Amniotic stem cell (primary cell): Measurements from ENCODE around the gene RPS6KA3.
"Not testable (repeated sequence)": the region's sequence is repeated elsewhere in the genome, so short reads cannot be mapped to it uniquely, and the experiment has no call there.

Experiments
- DNase-seq: peaks from one replicate; lab custom pipeline; 2025; lab: John Stamatoyannopoulos, UW

RPS6KA3 gene

DNA sequence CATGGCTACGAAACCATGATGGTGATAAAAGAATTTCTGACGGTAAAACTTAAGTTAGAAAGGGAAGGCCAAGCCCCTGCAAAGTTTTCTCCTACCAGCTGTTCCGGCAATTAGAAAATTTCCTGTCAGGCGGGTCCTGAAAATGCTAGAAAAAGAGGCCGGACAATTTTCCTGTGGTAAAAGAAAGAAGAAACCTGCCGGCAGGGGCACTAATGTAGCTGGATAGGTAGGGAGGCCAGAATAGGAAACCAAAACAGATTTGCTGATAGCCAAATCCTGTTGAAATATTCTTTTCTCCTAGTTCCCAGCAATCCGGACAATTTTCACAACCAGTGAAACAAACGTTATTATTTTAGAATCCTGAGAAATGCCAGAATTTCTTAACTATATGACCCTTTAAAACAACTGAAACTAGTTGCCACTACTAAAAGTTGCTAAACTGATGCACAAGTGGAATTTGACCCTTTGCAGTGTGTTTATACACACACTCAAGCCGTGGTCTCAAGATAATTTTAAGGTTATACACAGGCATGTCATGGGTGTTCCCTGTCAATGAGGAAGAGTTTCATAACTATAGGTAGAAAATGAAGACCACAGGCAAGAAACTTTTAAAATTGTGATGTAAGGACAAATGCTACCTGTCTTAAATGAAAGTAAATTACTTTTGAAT is 47.7 kb downstream of the RPS6KA3 start:
- DNase-seq, result no peak

DNA sequence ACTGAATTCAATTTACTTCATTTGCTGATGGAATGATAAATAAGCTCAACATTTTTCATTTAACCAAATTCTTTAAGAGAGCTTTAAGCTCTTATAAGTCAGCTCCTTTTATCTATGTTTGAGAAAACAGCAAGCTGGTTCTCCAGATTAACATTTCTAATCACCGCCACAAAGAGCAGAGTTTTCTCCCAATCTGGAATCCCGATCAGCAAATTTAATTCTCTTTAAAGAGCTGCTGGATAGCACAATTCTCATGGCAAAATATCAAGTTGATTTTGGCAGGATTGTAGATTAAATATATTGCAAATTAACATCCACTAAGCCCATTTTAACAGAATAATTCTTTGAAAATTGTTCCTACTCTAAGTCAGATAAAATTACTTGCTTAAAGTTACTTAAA is 48.8 kb downstream of the RPS6KA3 start:
- no peak for DNase-seq

DNA sequence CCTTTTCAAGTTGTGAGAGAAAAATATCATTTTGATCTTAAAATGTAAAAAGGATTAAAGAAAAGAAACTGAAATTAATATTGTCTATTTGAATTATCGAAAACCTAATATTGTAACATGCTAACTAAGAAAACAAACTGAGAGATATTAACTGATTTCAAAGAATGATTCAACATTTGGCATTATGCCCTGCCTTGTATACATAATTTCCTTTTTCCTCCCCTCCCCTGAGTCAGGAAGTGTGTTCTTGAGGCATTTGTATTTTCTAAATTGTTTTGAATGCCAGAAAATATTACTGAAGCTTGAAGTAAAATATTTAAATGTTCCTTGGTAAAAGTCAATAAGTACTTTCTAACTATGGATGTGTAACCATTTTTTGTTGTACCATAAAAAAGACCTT is 49.4 kb downstream of the RPS6KA3 start:
- DNase-seq, result peak; percentile 0

DNA sequence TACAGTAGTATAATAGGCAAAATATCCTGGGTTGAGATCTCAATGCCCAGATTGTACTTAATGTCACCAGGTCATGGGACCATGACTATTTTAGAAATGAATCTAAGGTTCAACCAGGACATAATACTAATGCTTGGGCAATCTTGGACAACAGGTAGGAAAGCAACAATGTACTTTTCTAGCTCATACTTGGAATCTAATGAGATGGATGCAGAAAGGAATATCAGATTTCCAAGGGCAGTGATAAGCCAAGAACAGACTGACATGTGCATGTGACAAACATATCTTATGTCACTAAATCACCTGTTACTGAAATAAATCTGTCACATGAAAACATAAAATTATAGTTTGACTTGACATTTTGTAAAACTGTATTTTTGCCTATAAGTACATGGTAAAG is 51.1 kb downstream of the RPS6KA3 start:
- DNase-seq, result no peak

DNA sequence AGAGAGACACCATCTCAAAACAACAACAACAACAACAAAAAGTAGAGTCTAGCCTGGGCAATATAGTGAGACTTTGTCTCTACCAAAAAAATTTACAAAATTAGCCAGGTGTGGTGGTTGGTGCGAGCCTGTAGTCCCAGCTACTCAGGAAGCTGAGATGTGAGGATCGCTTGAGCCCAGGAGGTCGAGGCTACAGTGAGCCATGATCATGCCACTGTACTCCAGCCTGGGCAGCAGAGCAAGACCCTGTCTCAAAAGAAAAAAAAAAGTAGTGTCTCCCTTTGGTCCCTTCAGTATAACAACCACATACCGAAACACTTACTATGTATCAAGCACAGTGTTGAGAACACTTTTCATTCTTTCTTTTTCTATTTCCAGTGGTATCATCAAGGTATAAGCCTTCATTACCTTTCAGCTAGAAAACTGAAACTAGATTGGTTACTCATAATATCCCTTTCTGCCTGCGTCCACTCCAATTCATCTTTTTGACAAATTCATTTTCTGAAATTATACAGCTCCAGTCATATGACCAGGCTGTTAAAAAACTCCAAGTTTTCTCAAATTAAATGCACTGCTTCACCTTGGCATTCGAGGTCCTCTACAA is 54.1 kb downstream of the RPS6KA3 start:
- no peak for DNase-seq

DNA sequence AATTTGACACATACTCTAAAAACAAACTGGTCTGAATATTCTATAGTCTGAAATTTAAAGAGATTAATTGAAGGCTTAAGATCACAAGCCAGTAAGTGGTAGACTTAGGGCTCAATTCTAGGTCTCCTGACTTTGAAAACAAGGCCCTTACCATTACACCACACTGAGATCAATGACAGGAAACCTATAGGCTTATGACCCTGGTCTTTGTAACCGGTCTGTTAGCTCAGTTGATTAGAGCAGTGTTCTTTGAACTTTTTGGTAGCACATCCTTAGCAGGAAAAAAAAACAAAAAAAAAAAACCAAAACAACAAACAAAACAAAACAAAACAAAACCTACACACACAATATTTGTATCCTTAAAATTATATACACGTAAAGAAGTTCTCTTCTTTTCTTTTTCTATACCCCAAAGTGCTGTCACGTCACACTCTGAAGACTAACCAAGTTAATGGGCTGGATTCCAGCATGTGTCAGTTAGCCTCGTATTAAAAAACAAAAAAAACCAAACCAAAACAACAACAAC is 55.4 kb downstream of the RPS6KA3 start:
- DNase-seq, result no peak

DNA sequence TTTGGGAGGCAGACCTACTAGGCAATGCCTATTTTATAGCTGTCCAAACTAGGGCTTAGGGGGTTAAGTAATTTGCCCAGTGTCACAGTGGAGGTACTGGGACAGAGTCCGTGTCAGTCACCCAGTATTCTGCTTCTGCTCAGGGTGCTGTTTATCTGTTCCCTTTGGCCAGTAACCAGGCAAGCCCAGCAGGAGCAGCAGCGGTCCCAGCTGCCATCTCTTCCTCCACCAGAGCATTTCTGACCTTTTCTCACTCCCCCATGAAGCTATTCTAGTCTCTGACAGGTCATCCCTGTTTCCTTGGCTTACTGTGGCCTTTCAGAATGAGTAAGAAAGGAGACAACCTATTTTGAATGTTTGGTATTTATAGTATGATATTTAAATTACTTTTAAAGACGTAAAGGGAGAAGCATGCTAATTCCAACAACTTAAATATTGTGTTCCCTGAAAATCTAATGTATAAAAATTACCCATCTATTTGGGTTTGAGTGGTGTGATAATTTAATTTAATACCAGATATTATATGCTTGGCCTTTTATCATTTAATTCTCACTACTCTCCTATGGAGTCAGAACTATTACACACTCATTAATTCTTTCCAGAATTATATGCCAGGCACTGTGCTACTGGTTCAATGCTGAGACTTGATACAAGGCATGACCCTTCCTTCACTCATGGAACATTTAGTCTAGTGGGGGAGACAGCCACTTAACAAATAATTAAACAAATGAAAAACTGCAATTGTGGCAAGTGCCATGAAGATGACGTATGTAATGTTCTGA is 60.6 kb downstream of the RPS6KA3 start:
- DNase-seq, result no peak

DNA sequence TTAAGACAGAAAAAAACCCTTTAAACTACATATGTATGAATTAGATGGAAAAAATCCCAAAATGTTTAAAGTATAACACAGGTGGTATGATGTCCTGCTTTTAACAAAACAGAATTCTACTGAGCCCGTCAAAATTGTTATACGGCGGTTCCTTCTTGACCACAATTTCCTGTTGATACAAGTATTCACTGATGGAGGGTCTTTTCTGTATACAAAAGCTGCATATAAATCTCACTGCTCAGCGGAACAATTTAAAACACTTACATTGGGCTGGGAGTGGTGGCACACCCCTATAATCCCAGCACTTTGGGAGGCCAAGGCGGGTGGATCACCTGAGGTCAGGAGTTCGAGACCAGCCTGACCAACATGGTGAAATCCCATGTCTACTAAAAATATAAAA is 62.4 kb downstream of the RPS6KA3 start:
- no peak for DNase-seq

DNA sequence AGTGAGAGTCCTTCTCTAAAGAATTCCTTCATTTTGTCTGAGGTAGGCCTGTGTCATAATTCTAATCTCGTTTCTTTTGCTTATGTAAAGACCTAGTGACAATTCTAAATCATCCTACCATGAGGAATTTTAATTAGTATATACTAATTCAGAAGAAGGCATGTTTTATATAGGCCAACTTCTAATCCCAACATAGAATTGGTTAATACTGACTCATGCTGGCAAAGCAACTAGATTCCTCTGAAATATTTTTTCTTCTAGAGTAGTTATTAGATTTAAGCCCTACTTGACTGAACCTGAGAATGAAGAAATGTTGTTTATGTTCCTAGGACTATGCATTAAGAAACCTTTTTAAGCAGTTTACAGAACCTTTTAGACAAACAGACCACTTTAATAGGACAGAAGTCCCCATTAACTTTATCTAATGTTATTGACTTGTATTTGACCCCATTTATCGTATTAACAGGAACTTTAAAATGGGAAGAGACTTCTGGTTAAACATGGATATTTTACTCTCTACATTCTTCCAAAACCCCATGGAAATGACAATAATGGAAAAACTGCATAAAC is 69.0 kb downstream of the RPS6KA3 start:
- peak; percentile 0 for DNase-seq

DNA sequence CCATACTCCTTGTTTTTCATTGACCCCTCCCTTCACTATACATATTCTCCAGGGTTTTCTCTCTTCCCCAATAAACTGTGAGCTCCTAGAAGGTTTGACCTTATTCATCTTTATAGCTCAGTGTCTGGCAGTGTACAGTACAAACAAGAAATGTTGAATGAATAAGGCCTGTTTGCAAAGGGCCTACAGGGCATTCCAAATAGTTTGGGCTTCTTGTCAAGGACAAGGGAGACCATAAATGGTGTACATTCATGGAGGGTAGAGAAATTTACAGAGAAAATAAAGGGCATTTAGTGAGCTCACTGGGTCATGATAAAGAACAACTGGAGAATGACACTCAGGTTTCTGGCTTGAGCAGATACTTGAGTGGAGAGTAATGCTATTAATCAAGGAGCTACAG is 77.5 kb downstream of the RPS6KA3 start:
- no peak for DNase-seq

DNA sequence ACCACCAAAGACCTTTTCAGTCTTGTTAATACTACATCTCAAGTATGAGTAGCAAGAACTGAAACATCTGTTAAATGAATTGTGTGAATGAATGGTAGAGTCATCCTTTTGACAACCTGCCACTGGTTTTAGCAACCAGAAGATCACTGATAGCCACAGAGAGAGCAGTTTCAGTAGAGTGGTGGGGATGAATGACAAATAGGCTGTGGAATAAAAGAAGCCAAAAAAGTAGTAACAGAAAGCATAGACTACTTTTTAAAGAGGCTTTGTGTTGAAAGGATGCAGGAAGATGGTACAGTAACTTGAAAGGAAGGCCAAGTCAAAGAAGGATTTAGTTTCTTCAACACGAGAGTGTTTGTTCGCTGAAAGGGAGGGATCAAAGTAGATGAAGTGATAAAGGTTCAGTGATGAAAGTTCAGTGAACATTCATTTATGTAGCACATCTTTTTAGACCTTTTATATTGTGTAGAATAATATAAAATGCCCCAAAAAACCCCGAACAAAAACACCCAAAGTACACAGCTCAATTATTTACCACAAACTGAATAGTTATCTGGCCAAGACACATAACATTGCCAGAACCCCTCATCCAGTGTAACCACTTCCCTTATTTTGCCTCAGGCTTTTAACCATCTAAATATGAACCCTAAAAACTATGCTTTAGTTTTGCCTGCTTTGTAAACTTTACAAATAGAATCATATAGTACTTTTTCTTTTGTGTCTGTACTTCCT is 84.9 kb downstream of the RPS6KA3 start:
- DNase-seq, result no peak

DNA sequence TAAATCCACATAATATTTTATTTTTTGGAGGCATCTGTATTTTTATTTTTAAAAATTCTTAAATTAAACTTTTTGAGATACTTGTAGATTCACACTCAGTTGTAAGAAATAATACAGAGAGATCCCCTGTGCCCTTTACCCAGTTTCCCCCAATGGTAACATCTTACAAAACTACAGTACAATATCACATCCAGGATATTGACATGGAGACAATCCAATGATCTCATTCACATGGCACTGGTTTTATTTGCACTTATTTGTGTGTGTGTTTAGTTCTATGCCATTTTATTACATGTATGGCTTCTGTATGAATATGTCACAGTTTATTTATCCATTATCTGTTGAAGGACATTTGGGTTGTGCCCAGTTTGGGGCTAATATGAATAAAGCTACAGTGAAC is 89.6 kb downstream of the RPS6KA3 start:
- no peak for DNase-seq

DNA sequence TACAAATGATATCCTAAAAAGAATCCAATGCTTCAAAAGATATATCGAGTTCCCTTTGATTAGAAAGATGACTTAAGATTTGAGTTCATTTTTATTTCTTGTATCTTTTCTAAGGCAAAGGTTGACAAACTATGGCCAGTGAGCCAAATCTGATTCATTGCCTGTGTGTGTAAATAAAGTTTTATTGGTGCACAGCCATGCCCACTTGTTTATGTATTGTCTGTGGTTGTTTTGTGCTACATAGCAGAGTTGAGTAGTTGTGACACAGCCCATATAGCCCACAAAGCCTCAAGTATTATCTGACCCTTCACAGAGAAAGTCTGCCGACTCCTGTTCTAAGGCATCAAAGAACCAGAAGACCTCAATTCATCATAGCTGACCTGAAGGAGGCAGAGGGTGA is 92.9 kb downstream of the RPS6KA3 start:
- no peak for DNase-seq

DNA sequence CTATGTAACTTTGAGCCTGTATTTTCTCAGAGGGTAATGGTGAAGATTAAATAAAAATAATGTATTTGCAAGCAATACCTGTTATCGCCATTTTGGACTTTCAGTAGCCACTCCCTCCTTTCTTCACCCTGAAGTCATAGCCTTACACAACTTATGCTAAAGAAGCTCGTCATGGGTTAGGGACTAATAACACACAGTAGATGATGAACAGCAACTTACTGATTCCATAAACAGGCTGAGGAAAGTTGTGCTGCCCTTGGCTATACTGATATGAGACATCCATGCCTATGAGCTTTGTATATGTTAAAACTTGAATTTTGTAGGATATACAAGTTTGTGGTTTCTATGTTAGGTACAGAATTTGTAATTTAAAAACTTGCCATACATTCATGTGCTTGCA is 93.4 kb downstream of the RPS6KA3 start:
- DNase-seq, result no peak

DNA sequence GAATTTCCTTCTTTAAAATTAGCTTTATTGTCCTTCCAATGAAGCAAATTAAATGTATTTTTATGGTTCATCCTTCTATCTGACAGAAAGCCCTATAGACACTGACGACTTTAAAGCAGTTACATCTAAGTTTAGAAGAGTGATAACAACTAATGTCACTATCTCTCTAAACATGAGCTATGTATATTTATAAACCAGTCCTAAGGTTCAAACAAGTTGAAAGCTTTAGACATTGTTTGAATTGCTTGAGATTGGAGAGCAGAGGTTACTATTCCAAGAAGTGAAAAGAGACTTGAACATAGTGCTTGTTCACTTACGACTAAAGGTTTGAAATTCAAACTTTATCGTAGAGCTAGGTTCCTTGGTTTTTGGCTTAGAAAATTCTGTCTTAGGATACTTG is 94.8 kb downstream of the RPS6KA3 start:
- no peak for DNase-seq

DNA sequence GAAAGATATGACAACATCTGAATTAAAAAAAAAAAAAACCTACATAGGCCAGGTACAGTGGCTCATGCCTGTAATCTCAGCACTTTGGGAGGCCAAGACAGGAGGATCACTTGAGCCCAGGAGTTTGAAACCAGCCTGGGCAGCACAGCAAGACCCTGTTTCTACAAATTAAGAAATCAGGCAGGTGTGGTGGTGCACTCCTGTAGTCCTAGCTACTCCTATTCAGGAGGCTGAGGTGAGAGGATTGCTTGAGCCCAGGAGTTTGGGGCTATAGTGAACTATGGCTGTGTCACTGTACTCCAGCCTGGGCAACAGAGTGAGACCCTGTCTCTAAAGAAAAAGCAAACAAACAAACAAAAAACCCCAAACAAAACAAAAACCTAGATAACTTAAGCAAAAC is 104.2 kb downstream of the RPS6KA3 start:
- not testable (repeated sequence) for DNase-seq

DNA sequence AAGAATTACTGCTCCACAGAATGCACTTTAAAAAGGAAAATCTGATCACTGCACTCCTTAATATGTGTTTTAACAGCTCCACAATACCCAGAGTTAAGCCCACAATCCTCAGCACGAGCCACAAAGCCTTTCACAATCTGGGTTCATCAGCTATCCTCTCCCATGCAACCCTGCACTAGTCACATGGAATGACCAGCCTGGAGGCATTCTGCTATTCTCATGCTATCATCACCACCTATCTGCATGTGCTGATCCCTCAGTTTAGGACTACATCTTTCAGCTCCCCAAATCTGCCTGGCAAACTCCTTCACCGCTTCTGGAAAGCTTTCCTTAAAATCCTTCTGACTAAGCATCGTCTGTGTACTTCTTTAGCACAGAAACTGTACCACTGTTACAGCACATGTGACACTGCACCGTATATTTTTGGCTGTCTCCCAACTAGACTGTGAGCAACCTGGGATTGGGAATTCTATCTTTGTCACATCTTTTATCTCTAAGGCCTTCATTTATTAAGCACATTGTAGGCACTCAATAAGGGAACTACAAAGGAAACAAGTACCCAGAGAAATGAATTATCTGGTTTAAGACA is 106.8 kb downstream of the RPS6KA3 start:
- DNase-seq, result no peak

DNA sequence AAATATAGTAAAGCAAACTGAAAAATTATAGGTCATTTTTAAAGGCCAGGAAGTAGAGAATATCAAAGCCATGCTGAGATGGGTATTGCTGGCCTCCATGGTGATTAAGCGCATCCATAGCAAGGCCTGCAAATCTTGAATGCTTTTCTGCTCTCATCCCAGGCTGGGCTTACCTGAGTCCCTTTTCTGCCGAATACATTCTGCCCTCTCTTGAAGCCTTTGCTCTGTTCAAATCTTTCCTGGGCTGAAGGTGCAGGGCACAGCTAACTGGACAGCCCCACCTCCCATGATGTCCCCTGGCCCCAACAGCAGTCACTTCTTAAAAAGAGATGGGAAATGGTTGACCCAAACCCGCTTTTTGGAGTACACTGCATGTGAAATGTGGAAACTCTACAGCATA is 115.0 kb downstream of the RPS6KA3 start:
- no peak for DNase-seq

DNA sequence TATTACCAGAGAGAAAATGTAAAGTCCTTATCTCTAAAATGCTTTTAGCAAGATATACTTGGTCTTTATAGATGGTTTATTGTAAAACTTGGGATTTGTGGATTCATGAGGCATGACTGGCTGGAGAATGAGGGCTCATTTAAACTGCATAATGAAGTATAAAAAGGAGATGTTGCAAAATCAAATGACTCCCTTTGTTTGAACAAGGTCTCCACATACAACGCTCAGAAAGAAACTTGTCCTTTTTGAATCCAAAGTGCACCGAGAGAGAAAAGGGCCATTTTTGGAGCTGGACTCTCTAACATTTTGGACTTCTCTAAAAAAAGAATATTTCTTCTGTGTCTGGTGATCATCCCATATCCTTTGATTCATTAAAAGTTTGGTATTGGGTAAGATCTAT is 117.4 kb downstream of the RPS6KA3 start:
- DNase-seq, result no peak

DNA sequence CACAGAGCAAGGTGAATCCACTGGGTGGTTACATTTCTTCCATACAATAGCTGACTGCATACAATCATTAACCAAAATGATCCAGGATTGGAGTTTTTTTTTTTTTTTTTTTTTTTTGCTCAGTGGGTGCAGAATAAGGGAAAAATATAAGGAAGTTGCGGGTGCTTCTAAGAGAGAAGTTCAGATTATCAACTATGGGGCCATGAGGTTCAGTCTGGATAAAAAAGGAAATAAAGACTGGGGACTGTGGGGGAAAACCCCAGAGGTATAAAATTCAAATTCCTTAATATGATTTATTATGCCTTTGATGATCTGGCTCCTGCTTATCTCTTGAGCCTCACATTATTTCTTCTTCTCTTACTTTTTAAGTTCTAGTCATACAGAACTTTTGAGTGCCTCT is 119.1 kb downstream of the RPS6KA3 start:
- no peak for DNase-seq

DNA sequence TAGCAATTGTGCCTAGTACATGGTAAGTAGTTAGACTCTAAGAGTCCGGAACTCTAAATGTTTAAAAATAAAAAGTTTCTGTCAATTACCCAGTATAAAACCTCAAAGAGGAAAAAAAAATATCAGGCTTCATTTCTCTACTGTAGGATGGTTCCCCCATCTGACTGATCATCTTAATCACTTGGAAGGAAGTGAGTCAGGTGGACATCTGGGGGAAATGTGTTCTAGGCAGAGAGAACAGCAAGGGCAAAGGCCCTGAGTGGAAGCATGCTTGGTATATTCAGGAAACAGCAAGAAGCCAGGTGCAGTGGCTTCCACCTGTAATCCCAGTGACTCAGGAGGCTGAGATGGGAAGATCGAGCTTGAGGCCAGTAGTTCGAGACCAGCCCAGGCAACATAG is 122.2 kb downstream of the RPS6KA3 start:
- no peak for DNase-seq

DNA sequence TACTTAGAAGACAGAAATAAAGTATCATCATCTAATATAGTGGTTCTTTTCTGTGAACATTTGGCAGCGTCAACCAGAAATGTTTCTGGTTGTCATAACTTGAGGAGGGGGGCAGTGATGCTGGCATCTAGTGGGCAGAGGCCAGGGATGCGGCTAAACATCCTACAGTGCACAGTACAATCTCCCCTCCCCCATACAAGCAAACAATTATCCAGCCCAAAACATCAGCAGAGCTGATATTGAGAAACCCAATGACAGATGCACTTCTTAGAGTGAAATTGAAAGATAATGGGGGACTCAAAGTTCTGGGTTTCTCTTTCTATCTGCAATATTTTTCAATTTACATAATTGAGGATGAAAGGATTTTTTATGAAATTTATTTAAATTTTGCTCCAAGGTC is 123.1 kb downstream of the RPS6KA3 start:
- no peak for DNase-seq
